B cell (primary cell): ENCODE measurements around the gene SAMM50. TPM values are rescaled to one million over a fixed set of nuclear protein-coding genes. Genes with fewer than 3 reads are reported as not detected.

Experiments
- ATAC-seq: fragments of 200-7000 bp; cut with Tn5 transposase; one replicate; pipeline ENCODE4 v1.10.0; 2021; ENCODE audit warnings: low read depth, mild to moderate bottlenecking, moderate number of reproducible peaks, moderate library complexity
- CTCF ChIA-PET: fragments of 350-600 bp; sonication (Branson Sonifier 250); formaldehyde crosslinking; loops from one replicate; lab custom pipeline; 2021; ENCODE audit warnings: antibody characterized with exemption, inconsistent platforms; lab: Charles Lee
- POLR2A ChIA-PET: fragments of 350-600 bp; sonication (Branson Sonifier 250); formaldehyde crosslinking; loops from one replicate; lab custom pipeline; 2021; ENCODE audit warnings: antibody characterized with exemption; lab: Charles Lee
- DNase-seq: peaks from one replicate; pipeline ENCODE4 v3.0.0; 2013
- H2AFZ ChIP-seq: 2 replicates; pipeline ENCODE4 v1.6.1; 2012; ENCODE audit warnings: mild to moderate bottlenecking, low read depth, low read length; ENCODE audit not compliant: insufficient read depth, poor library complexity, severe bottlenecking
- H3K27ac ChIP-seq, 2 donors: 1 replicate in 1 of 2; 2 replicates in 1 of 2; pipeline ENCODE4 v1.5.1; 2012 to 2013; ENCODE audit warnings: low read length in 2 of 2, mild to moderate bottlenecking in 2 of 2, moderate library complexity in 1 of 2
- H3K27me3 ChIP-seq, 4 experiments: fragments of 200-600 bp in 1 of 4; sonication (generic) in 1 of 4; replicated peaks in 1 of 4; 1 replicate in 2 of 4; 2 replicates in 2 of 4; pipeline versions ENCODE4 v1.6.1 to v1.7.0; 2013 to 2016; ENCODE audit warnings: low read length in 3 of 4, mild to moderate bottlenecking in 2 of 4, mixed read lengths in 1 of 4, moderate library complexity in 1 of 4; ENCODE audit not compliant: insufficient read depth in 4 of 4, control insufficient read depth in 3 of 4; ENCODE audit errors: control extremely low read depth in 1 of 4
- H3K36me3 ChIP-seq, 2 experiments: replicated peaks in 1 of 2; 1 replicate in 1 of 2; 2 replicates in 1 of 2; pipeline versions ENCODE4 v1.6.1 to v1.7.1; 2013; ENCODE audit warnings: low read length in 1 of 2; ENCODE audit not compliant: insufficient read depth in 2 of 2, control insufficient read depth in 1 of 2; ENCODE audit errors: control extremely low read depth in 1 of 2, extremely low read depth in 1 of 2
- H3K4me1 ChIP-seq, 2 donors: fragments of 200-600 bp in 1 of 2; sonication (generic) in 1 of 2; 1 replicate in 1 of 2; 2 replicates in 1 of 2; pipeline versions ENCODE4 v1.5.1 to v1.6.1; 2013 to 2017; ENCODE audit warnings: low read length in 2 of 2; ENCODE audit not compliant: control insufficient read depth in 2 of 2, insufficient read depth in 2 of 2
- H3K4me2 ChIP-seq: replicated peaks from 2 replicates; pipeline ENCODE3; 2012; ENCODE audit warnings: mild to moderate bottlenecking, low read depth, low read length; ENCODE audit not compliant: poor library complexity, severe bottlenecking
- H3K4me3 ChIP-seq, 5 experiments: fragments of 200-600 bp in 1 of 5; sonication (generic) in 1 of 5; 1 replicate in 3 of 5; 2 replicates in 2 of 5; pipeline versions ENCODE4 v1.5.1 to v1.7.0; 2011 to 2016; ENCODE audit warnings: low read length in 4 of 5, mild to moderate bottlenecking in 4 of 5, low read depth in 2 of 5, control low read depth in 1 of 5, moderate library complexity in 1 of 5; ENCODE audit not compliant: insufficient read depth in 1 of 5; ENCODE audit errors: control extremely low read depth in 1 of 5, extremely low read depth in 1 of 5
- H3K79me2 ChIP-seq: fragments of 200-600 bp; sonication (generic); one replicate; pipeline ENCODE4 v1.6.0; 2016; ENCODE audit warnings: low read length; ENCODE audit not compliant: control insufficient read depth, insufficient read depth
- H3K9ac ChIP-seq: fragments of 200-600 bp; sonication (generic); 2 replicates; pipeline ENCODE4 v1.6.1; 2017; ENCODE audit warnings: mild to moderate bottlenecking, low read length, moderate library complexity
- H3K9me3 ChIP-seq, 3 donors: one replicate each; pipeline versions ENCODE4 v1.6.1 to v1.7.1; 2013; ENCODE audit warnings: low read length in 2 of 3; ENCODE audit not compliant: control insufficient read depth in 2 of 3, insufficient read depth in 1 of 3; ENCODE audit errors: control extremely low read depth in 1 of 3
- H4K20me1 ChIP-seq: 2 replicates; pipeline ENCODE4 v1.6.0; 2012; ENCODE audit warnings: mild to moderate bottlenecking, low read length; ENCODE audit not compliant: insufficient read depth, control insufficient read depth, poor library complexity, severe bottlenecking
- H3K27ac Mint-ChIP-seq: one replicate; pipeline ENCODE4 v1.8.0; 2021; ENCODE audit warnings: mixed read lengths
- H3K27me3 Mint-ChIP-seq: one replicate; pipeline ENCODE4 v1.8.0; 2021; ENCODE audit warnings: mixed read lengths
- H3K4me1 Mint-ChIP-seq: one replicate; pipeline ENCODE4 v1.8.0; 2021; ENCODE audit warnings: mixed read lengths
- H3K4me3 Mint-ChIP-seq: one replicate; pipeline ENCODE4 v1.8.0; 2021; ENCODE audit warnings: mixed read lengths
- H3K9me3 Mint-ChIP-seq: one replicate; pipeline ENCODE4 v1.8.0; 2022; ENCODE audit warnings: mixed read lengths; ENCODE audit not compliant: insufficient read depth
- EZH2 ChIP-seq: IDR thresholded peaks from 2 replicates; pipeline ENCODE4 v1.6.1; 2012; ENCODE audit warnings: borderline replicate concordance, low read depth, mild to moderate bottlenecking, moderate library complexity, low read length; ENCODE audit not compliant: insufficient read depth, poor library complexity, severe bottlenecking
- WGBS: methylation state at CpG from one replicate; pipeline ENCODE4 v1.1.5; 2013; ENCODE audit warnings: missing lambda C conversion rate; ENCODE audit not compliant: insufficient coverage; 5-methylcytosine and 5-hydroxymethylcytosine counted together
- intact Hi-C: fragments of 100-400 bp; cut with micrococcal nuclease; formaldehyde crosslinking; loops from one replicate; pipeline ENCODE4 v1.10.0; 2022
- polyA plus RNA-seq: library from polyadenylated mRNA; depleted of rRNA; stranded (reverse); fragments of >200 nt; gene quantifications from 2 replicates; pipeline ENCODE4 v1.2.3, GENCODE V29; 2012
- total RNA-seq, 2 donors: library from RNA; stranded (reverse); fragments of 120-200 nt in 1 of 2; gene quantifications; 1 replicate in 1 of 2; 2 replicates in 1 of 2; pipeline versions ENCODE4 v1.2.3 to v1.2.4, GENCODE V29; 2013 to 2022
- TF ChIP-seq, protein P1 (sequence below): fragments of 200-600 bp; IDR thresholded peaks from one replicate; pipeline ENCODE4 v1.8.0; 2022; ENCODE audit warnings: antibody characterized with exemption, mild to moderate bottlenecking

Gene SAMM50
- total and polyA plus RNA-seq, 2 donors (not counting 1 experiment from before 2014, with no cell fraction given): 18.8 to 43.2 TPM

DNA sequence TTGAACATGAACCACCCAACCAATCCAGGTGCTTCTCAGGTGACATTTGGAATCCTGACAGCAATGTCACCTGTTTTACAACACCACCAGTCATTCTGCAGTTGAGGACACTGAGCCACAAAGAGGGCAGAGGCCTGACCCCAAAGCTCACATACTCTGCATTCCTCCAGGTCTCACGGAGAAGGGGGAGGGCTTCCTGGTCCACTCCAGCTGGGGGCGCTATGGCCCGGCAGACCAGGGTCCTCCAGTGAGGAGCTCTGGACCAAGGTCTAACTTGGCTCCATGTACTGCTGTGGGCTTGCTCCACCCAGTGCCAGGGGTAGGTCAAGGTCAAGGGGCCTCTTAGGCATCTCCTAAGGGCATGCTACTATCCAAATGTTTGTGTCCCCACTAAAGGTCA, 33.1 kb upstream of the SAMM50 start:
- Mint-ChIP-seq H3K9me3 (no peaks in the 10 kb centered on the region), H3K4me3 (no peak overlapping the region), H3K27ac (no peak overlapping the region), H3K4me1 (peaks cover 6% of the 10 kb centered on the region), H3K27me3 (peaks cover 33% of the 10 kb centered on the region)
- Histone ChIP-seq H3K79me2 (no peaks in the 10 kb centered on the region), H3K9me3 (peaks cover 0 to 23% (median 0%) of the 10 kb centered on the region in 3 donors), H2AFZ (no peak overlapping the region), H3K4me3 (no peak overlapping the region), H3K9ac (no peak overlapping the region), H3K4me1 (peaks cover 12 to 13% of the 10 kb centered on the region in 2 donors), H3K27ac (no peak overlapping the region), H3K36me3 (no peaks in the 10 kb centered on the region), H3K27me3 (peaks cover 0 to 41% (median 8%) of the 10 kb centered on the region in 4 experiments), H3K4me2 (no peak overlapping the region), H4K20me1 (no peaks in the 10 kb centered on the region)
- ChIA-PET POLR2A (no interaction called here), CTCF (interaction anchor here (1.9 kb wide), 1 partner anchor 24 kb away, joined by 5 read pairs; no protein-coding TSS in a partner anchor)
- intact Hi-C loops: no loop called here
- no peak for ATAC-seq
- TF ChIP-seq, protein P1, sequence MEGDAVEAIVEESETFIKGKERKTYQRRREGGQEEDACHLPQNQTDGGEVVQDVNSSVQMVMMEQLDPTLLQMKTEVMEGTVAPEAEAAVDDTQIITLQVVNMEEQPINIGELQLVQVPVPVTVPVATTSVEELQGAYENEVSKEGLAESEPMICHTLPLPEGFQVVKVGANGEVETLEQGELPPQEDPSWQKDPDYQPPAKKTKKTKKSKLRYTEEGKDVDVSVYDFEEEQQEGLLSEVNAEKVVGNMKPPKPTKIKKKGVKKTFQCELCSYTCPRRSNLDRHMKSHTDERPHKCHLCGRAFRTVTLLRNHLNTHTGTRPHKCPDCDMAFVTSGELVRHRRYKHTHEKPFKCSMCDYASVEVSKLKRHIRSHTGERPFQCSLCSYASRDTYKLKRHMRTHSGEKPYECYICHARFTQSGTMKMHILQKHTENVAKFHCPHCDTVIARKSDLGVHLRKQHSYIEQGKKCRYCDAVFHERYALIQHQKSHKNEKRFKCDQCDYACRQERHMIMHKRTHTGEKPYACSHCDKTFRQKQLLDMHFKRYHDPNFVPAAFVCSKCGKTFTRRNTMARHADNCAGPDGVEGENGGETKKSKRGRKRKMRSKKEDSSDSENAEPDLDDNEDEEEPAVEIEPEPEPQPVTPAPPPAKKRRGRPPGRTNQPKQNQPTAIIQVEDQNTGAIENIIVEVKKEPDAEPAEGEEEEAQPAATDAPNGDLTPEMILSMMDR: no peak
- no peak for TF ChIP-seq EZH2
- WGBS: 71% methylated on average over 1 of the region's 3 CpGs
- no peak for DNase-seq

GRCh38 chr22:43923191-43923590, 32.1 kb upstream of the SAMM50 start:
- intact Hi-C loops: no loop called here
- peak overlapping the region; percentile 55 for H3K9ac ChIP-seq
- peak; percentile 56 for ATAC-seq
- Mint-ChIP-seq H3K27me3 (peaks cover 25% of the 10 kb centered on the region), H3K4me3 (peak overlapping the region; percentile 84), H3K27ac (no peak overlapping the region), H3K9me3 (no peaks in the 10 kb centered on the region), H3K4me1 (peaks cover 6% of the 10 kb centered on the region)
- peak overlapping the region; percentile 21 to 62 (median 56) for H3K4me3 ChIP-seq
- peak overlapping the region; percentile 72 for H2AFZ ChIP-seq
- peaks cover 12 to 13% of the 10 kb centered on the region in 2 donors for H3K4me1 ChIP-seq
- no peak overlapping the region for H3K27ac ChIP-seq
- TF ChIP-seq, protein P1: no peak
- no peak for TF ChIP-seq EZH2
- H4K20me1 ChIP-seq: no peaks in the 10 kb centered on the region
- no peaks in the 10 kb centered on the region for H3K79me2 ChIP-seq
- CTCF ChIA-PET: interaction anchor here (1.9 kb wide), 1 partner anchor 22 kb away, joined by 5 read pairs; no protein-coding TSS in a partner anchor
- POLR2A ChIA-PET: interaction anchor here (0.7 kb wide), 1 partner anchor 23 kb away, joined by 4 read pairs; no protein-coding TSS in a partner anchor
- DNase-seq: peak; percentile 53
- H3K4me2 ChIP-seq: peak overlapping the region; percentile 94
- peaks cover 0 to 23% (median 0%) of the 10 kb centered on the region in 3 donors for H3K9me3 ChIP-seq
- 0% methylated on average over 1 of the region's 13 CpGs for WGBS
- no peaks in the 10 kb centered on the region for H3K36me3 ChIP-seq
- peaks cover 0 to 33% (median 8%) of the 10 kb centered on the region in 4 experiments for H3K27me3 ChIP-seq
